ENCODE measurements around the gene POLR3G.

The POLR3G gene

DNA sequence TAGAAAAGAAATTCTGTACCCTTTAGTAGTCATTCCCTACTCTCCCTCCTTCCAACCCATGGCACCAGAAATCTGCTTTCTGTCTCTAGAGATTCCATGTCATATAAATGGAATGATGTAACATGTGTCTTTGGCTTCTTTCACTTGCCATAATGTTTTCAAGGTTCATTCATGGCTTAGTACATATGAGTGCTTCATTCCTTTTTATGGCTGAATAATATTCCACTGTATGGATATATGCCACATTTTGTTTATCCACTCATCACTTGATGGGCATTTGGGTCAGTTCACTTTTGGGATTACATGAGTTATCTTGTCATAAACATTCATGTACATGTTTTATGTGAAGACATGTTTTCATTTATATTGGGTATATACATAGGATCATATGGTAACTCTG is 19.4 kb downstream of the POLR3G start:
- TF ChIP-seq, protein P1, sequence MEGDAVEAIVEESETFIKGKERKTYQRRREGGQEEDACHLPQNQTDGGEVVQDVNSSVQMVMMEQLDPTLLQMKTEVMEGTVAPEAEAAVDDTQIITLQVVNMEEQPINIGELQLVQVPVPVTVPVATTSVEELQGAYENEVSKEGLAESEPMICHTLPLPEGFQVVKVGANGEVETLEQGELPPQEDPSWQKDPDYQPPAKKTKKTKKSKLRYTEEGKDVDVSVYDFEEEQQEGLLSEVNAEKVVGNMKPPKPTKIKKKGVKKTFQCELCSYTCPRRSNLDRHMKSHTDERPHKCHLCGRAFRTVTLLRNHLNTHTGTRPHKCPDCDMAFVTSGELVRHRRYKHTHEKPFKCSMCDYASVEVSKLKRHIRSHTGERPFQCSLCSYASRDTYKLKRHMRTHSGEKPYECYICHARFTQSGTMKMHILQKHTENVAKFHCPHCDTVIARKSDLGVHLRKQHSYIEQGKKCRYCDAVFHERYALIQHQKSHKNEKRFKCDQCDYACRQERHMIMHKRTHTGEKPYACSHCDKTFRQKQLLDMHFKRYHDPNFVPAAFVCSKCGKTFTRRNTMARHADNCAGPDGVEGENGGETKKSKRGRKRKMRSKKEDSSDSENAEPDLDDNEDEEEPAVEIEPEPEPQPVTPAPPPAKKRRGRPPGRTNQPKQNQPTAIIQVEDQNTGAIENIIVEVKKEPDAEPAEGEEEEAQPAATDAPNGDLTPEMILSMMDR (IDR thresholded peaks at IDR 0.05; ENCODE audit: borderline replicate concordance, control extremely low read depth, extremely low read depth, insufficient read depth, missing control alignments), result no peak
- in situ Hi-C loops (cut with MboI; ENCODE audit: low sequenced_read_pairs, unreplicated experiment), result no loop called here
- no peak for DNase-seq (ENCODE audit: low spot score)

DNA sequence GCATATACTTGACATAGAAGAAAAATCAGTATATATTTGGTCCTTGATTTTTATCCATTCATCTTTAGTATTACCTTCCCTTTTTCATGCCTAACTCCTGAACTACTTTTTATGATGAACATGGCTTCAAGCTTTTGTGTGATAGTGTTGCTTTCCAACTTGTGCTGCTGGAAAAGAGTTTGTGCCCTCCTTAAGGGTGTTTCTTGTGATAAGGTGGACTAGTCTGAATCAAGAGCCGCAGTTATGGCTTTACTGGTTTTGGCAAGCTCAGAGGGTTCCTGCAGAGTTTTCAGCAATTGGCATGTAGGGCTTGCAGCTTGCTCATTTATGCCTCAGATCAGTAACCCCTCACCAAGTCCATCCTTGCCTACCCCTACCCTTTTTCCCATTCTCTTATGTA is 20.5 kb downstream of the POLR3G start:
- in situ Hi-C loops (cut with MboI; ENCODE audit: low sequenced_read_pairs, unreplicated experiment), result no loop called here
- no peak for DNase-seq (ENCODE audit: low spot score)
- TF ChIP-seq, protein P1 (IDR thresholded peaks at IDR 0.05; ENCODE audit: borderline replicate concordance, control extremely low read depth, extremely low read depth, insufficient read depth, missing control alignments), result no peak

DNA sequence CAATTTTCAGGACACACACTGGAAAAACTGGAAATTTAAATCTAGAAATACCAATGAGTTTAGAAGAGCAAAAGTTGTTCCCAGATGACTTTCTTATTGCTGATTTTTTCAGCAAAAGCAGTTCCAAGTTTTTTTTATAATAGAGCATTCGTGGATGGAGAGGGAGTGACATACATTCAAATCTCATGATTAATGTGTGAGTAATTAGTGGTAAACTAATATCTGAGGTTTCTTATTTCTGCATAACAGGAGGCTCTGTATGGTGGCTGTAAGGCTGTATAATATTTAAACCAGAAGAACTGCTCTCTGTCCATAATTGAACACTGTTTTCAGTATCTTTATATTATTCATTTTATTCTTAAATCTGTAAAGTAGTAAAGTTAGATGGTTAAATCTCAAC is 28.9 kb downstream of the POLR3G start:
- TF ChIP-seq, protein P1 (IDR thresholded peaks at IDR 0.05; ENCODE audit: borderline replicate concordance, control extremely low read depth, extremely low read depth, insufficient read depth, missing control alignments), result no peak
- no peak for DNase-seq (ENCODE audit: low spot score)
- in situ Hi-C loops (cut with MboI; ENCODE audit: low sequenced_read_pairs, unreplicated experiment), result no loop called here

DNA sequence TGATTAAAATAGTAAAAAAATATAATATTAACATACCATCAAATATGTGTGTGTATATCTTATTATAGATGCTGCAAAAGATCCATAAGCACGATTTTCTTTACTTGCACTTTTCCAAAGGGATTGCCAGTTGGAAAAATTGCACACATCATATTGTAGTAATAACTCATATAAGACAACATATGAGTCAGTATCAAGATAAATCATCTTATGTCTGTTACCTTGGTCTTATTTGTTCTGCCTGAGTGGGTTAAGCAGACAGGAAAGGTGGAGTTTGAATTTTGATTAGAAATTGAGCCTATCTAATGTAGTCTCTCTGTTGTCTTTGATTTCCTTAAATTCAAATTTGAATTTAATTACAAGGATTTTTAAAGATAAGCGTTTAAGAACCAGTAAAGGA is 30.1 kb downstream of the POLR3G start:
- no peak for DNase-seq (ENCODE audit: low spot score)
- TF ChIP-seq, protein P1 (IDR thresholded peaks at IDR 0.05; ENCODE audit: borderline replicate concordance, control extremely low read depth, extremely low read depth, insufficient read depth, missing control alignments), result no peak

DNA sequence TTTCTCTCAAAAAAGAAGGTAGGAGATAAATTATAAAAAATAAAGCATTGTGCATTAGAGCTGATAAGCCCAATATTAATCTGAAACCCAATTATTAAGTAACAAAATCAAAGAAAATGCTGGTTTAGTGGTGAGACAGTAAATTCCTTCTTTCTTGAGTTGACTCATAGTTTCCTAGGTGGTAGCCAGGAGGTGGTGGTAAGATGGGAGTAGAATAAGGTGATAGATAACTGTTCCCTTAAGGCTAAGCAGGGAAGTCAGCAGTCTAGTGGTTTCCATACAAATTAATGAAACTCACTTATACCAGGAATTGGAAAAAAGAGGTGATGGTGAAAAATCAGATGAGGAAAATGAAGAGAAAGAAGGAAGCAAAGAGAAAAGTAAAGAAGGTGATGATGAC is 31.6 kb downstream of the POLR3G start:
- no peak for DNase-seq (ENCODE audit: low spot score)
- TF ChIP-seq, protein P1 (IDR thresholded peaks at IDR 0.05; ENCODE audit: borderline replicate concordance, control extremely low read depth, extremely low read depth, insufficient read depth, missing control alignments), result no peak
- in situ Hi-C loops (cut with MboI; ENCODE audit: low sequenced_read_pairs, unreplicated experiment), result no loop called here

More for the DNA sequence above, 30.1 kb downstream of the POLR3G start:
- in situ Hi-C loops (cut with MboI; ENCODE audit: low sequenced_read_pairs, unreplicated experiment), result no loop called here

DNA sequence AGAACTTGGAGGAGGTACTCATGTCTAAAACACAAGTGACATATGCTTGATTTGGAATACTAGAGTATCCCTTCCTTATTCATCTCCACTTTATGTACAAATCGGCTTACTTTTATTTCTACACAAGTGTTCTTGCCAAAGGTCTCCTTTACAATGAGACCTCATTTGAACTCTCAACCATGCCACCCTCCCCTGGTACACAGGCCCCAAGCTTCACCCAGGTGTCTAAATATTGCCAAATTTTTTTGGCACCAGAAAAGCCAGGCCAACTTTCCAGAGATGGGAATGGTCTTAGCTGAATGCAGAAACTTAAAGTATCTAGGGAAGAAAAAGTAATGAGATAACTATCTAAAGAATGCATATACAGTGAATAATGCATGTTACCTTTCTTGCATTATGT is 35.8 kb downstream of the POLR3G start:
- in situ Hi-C loops (cut with MboI; ENCODE audit: low sequenced_read_pairs, unreplicated experiment), result no loop called here
- TF ChIP-seq, protein P1 (IDR thresholded peaks at IDR 0.05; ENCODE audit: borderline replicate concordance, control extremely low read depth, extremely low read depth, insufficient read depth, missing control alignments), result no peak
- no peak for DNase-seq (ENCODE audit: low spot score)

DNA sequence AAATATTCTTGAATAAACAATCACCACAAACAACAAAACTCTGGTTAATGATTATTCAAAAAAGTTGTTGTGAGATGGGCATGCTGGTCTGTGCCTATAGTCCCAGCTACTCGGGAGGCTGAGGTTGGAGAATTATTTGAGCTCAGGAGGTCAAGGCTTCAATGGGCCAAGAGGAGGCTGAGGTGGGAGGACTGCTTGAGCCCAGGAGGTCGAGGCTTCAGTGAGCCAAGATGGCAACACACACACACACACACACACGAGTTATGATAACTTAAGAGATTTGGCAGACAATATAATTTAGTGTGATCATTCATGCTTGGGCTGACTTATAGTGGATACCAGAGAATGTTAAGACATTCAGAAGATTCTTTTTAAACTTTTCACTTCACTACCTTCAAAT is 39.9 kb downstream of the POLR3G start:
- no peak for DNase-seq (ENCODE audit: low spot score)
- in situ Hi-C loops (cut with MboI; ENCODE audit: low sequenced_read_pairs, unreplicated experiment), result no loop called here
- TF ChIP-seq, protein P1 (IDR thresholded peaks at IDR 0.05; ENCODE audit: borderline replicate concordance, control extremely low read depth, extremely low read depth, insufficient read depth, missing control alignments), result no peak
